NT2/D1 (cell line): ENCODE data around the gene PCYT2.

Experiments used
- SUZ12 ChIP-seq: IDR thresholded peaks from 2 replicates; pipeline ENCODE4 v1.6.1; 2011; ENCODE audit not compliant: insufficient read length, insufficient read depth; ENCODE audit errors: extremely low read depth
- YY1 ChIP-seq: IDR thresholded peaks from 2 replicates; pipeline ENCODE4 v1.6.1; 2011; ENCODE audit not compliant: insufficient read length, insufficient read depth
- ZNF274 ChIP-seq: IDR thresholded peaks from 2 replicates; pipeline ENCODE4 v1.6.1; 2011; ENCODE audit warnings: mild to moderate bottlenecking, low read depth, low read length

DNA sequence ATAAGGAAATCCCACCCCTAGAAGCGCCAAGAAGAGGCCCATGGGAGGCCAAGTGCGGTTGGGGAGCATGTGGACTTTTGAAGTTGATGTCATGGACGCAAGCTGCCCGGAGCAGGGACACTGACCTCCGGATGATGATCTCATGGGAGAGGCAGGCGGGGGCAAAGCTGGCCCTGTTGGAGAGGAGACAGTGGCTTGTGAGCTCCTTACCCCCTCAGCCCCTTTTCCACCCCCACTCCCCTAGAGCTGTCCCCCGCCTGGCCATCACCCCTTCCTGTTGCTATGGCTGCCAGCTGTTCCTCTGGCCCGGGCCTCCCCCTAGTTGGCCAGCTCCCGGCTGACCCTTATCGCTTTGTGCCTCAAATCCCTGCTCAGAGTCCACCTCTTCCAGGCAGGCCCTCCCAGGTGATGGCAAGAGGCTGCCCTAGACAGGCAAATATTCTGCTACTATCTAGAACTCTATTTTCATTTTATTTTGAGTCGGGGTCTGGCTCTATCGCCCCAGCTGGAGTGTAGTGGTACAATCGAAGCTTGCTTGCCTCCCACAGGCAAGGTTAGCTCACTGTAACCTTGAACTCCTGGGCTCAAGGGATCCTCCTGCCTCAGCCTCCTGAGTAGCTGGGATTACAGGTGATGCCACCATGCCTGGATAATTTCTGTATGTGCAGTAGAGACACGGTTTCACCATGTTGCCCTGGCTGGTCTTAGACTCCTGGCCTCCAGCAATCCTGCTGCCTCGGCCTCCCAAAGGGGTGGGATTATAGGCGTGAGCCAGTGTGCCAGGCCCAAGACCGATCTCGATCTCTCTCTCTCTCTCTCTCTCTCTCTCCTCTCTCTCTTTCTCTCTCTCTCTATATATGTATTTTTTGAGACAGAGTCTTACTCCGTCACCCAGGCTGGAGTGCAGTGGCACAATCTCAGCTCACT is 43.2 kb upstream of the PCYT2 start:
- TF ChIP-seq YY1 = no peak
- TF ChIP-seq SUZ12 = no peak
- no peak for TF ChIP-seq ZNF274
